SW 1271 (cell line): ENCODE results near the gene MRPL23.

Experiments
- DNase-seq, 2 experiments: peaks; one replicate each; lab custom pipeline; 2025; lab: John Stamatoyannopoulos, UW

Gene MRPL23

DNA sequence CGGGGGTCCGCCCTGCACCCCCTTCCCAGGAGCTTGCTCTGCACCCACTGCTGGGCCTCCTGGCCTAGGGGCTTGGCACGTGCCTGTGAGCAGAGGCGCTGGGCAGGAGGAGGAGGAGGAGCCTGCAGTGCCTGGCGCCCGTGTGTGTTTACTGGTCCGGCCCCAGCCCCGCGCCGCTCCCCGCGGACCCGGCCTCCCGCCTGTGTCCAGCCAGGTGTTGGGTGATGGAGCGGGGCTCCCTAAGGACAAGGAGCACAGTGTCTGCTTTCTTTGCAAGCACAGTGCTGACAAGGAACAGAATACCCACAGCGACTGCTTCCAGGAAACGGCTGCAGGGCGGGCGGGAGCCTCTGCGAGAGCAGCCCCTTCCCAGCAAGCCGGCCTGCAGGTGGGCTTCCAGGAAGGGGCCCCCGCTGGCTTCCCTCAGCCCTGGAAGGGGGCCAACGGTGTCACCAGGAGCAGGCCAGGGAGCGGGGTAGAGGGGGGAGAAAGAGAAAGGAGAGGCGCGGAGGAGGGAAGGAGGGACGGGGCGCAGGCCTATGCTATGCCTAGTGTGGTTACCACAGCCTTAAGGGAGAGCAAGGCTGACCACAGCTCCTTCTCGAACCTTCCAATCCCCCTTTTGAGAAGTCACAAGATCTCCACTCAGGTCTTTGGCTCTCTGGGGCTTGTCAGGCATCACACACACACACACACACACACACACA, 43.9 kb downstream of the MRPL23 start:
- DNase-seq, result no peak

GRCh38 chr11:1992111-1992510, 45.0 kb downstream of the MRPL23 start:
- DNase-seq, result no peak

- DNase-seq, result no peak
Observed at GRCh38 chr11:1994121-1994520, 47.0 kb downstream of the MRPL23 start.

DNA sequence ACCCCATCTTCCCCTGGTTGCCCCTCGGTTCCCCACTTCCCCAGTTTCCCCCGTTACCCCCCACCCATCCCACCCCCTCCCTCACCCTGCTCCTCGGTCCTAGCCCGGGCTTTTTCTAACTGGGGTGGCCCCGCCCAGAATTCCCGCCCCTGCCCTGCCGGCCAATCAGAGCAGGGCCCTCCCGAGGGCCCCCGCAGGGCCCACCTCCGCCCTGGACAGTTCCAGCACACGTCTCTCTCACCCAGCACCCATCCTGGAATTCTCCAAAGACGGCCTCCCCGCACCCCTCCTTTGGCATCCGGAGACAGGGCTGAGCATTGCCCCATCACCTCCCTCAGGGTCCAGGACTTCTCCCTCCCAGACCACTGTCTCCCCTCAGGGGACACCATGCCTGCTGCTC, 50.6 kb downstream of the MRPL23 start, which contains the start of gene H19:
Gene H19 (minus strand): TSS at position 88 of the 400 bp plus-strand sequence.
- DNase-seq, result no peak

DNA sequence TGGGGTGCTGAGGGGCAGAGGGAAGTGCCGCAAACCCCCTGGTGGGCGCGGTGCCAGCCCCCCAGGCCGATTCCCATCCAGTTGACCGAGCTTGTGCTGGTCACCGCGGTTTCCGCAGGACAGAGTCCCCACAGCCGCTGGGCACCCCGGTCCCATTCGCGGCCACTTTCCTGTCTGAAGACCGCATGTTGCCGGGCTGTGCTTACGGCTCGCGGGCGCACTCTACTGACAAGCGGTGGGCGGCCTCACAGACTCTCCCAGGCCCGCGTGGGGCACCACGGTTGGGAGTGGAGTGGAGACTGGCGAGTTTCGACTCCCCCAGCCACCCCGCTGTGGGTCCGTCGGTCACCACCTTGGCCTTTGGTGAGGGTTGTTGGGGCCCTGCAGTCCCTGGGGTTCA, 51.2 kb downstream of the MRPL23 start:
- no peak for DNase-seq

GRCh38 chr11:1998861-1999260, 51.7 kb downstream of the MRPL23 start:
- no peak for DNase-seq

GRCh38 chr11:2002042-2002776, 55.1 kb downstream of the MRPL23 start:
- no peak for DNase-seq

- no peak for DNase-seq
Observed at GRCh38 chr11:2002807-2003206, 55.7 kb downstream of the MRPL23 start.

- DNase-seq, result no peak
Observed at GRCh38 chr11:2004466-2004865, 57.3 kb downstream of the MRPL23 start.
